Hepatocyte (in vitro differentiated cells): Measurements from ENCODE around the gene COX14.

Experiments
- CTCF ChIP-seq: fragments of 200-600 bp; sonication (generic); IDR thresholded peaks from 2 replicates; pipeline ENCODE4 v1.5.1; 2016; ENCODE audit warnings: antibody characterized with exemption, mild to moderate bottlenecking; ENCODE audit not compliant: poor library complexity
- EZH2 ChIP-seq: fragments of 200-600 bp; sonication (generic); IDR thresholded peaks from 2 replicates; pipeline ENCODE4 v1.6.1; 2016; ENCODE audit warnings: antibody characterized with exemption, mild to moderate bottlenecking, borderline replicate concordance
- EZH2phosphoT487 ChIP-seq: fragments of 200-600 bp; sonication (generic); IDR thresholded peaks from one replicate; pipeline ENCODE4 v1.6.1; 2018; ENCODE audit warnings: antibody characterized with exemption, mild to moderate bottlenecking, low read depth, moderate library complexity; ENCODE audit not compliant: unreplicated experiment, severe bottlenecking

- no peak for TF ChIP-seq CTCF
- no peak for TF ChIP-seq EZH2phosphoT487
- no peak for TF ChIP-seq EZH2
Measured at GRCh38 chr12:50105913-50106450, 6.1 kb upstream of the COX14 start.
